ENCODE measurements around the gene LDB2.
A peak's percentile ranks its signal among the peaks of the same experiment; 100 is the strongest.

The LDB2 gene

DNA sequence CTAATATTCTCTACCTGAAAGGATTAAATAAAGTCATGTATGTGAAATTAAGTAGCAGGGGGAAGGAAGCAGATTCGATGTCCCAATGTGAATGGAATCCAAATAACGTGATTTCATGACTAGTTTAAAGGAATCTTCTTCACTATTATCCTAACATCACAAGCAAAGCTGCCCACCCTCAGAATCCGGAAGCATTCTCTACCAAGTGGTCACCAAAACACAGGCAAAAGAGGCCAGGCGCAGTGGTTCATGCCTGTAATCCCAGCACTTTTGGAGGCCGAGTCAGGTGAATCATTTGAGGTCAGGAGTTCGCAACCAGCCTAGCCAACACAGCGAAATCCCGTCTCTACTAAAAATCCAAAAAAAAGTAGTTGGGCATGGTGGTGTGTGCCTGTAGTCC is 212.9 kb downstream of the LDB2 start:
- no peak for DNase-seq (ENCODE audit: low spot score)

GRCh38 chr4:16684935-16685334 is 213.5 kb downstream of the LDB2 start:
- no peak for DNase-seq (ENCODE audit: low spot score)

DNA sequence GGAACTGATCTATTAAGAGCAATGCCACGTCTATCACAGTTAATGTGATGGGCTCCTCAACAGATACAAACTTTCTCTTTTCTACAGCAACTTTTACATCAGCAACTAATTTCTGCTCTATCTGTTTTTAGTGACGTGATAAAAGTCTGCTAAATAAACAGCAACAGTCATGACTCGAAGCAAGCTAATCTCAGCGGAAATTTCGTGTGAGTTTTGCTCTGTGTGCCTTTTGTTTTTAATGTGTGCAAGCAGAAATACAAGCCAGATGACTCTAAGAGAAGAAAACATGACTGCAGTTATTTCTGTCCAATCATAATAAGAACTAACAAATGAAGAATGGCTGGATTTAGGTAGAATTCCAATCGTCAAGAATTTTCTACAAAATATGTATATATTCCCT is 214.3 kb downstream of the LDB2 start:
- DNase-seq (ENCODE audit: low spot score) = no peak

- DNase-seq (ENCODE audit: low spot score) = no peak
These were observed 215.5 kb downstream of the LDB2 start for GRCh38 chr4:16682975-16683374.

- no peak for DNase-seq (ENCODE audit: low spot score)
These were observed 221.2 kb downstream of the LDB2 start for GRCh38 chr4:16677001-16677944.

- DNase-seq (ENCODE audit: low spot score) = no peak
These were observed 222.1 kb downstream of the LDB2 start for GRCh38 chr4:16676230-16676770.

DNA sequence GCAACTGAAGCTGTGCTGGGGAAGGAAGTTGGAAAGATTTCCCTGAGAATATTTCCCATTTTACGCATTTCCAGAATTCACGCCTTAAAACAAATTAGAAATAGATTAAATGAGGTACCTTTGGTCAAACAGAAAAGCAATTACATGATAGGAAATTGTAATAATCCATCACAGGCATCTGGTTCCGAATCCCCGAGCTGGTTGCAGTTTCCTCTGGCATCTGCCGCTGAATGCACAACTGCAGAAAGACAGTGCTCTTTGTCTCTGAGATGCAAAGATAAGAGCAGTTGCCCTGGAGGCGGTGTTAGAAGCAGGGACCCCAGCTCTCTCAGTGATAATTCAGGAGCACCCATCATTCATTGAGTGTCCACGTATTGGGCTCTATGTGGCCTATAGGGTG is 224.4 kb downstream of the LDB2 start:
- DNase-seq (ENCODE audit: low spot score) = no peak

GRCh38 chr4:16672421-16672820 is 226.0 kb downstream of the LDB2 start:
- no peak for DNase-seq (ENCODE audit: low spot score)

DNA sequence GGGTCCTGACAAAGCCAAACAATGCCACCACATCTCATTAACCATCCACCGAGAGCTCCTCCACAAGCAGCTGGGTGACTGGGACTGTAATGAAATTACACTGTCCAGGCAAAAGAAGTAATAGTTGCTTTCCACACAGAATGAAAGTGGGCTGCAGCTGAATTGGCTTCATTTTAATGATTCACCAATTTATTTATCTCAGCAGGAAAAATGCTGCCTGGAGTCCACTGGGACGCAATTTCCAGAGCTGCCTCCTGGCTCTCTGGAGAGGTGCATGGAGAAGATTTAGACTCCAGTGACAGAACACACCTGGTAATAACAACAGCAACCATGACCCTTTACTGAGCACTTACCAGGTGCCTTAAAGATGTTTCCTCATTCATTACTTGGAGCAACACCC is 226.7 kb downstream of the LDB2 start:
- DNase-seq (ENCODE audit: low spot score) = no peak

DNA sequence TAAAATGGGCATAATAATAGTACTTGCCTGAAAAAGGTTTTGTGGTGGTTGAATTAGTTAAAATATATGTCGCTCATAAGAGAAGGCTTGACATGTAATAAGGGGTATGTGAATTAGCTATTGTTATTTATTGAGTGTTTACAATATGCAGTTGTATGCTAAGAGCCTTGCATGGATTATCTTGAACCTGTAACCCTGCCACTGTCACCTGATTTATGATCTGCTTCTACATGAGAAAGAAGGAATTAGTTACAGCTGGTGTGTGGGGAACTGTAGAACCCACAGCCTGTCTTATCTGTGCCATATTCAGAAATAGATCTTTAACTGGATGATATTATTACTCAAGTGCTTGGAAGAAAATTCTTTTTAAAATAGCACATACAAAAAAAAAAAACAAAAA is 227.7 kb downstream of the LDB2 start:
- no peak for DNase-seq (ENCODE audit: low spot score)

DNA sequence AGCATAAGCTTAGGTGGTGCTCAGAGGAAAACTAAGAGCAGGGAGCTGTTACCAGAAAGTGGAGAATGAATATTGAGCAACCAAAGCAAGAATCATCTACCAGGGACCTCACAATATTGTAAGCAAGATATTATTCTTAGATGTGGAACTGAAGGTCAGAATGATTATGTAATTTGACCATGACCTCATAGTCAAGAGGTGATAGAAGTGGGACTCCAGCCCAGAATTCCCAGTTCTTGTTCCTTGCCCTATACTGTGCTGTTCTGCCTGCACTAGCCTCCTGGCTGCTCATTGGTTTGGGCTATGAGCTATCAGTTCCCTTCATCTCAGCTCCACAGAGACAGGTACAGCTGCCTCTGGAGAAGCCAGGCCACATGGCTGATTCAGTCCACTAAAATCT is 229.4 kb downstream of the LDB2 start:
- no peak for DNase-seq (ENCODE audit: low spot score)

DNA sequence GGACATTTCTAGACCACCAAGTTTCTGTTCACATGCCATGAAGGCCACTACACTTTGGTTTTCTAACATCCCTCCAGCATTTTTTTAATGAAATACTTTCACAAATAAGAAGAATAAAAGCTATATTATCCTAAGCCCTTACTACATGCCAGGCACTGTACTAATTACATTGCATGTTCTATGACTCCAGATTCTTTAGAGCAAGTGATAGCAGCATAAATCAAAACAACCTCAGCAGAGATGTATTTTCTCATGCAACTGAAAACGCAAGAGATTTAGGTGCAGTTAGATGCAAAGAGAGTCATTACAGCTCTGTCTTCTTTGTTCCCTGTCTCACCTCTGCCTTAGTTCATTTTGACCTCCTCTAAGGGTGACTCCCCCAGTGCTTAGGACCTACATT is 230.0 kb downstream of the LDB2 start:
- DNase-seq (ENCODE audit: low spot score) = no peak

GRCh38 chr4:16667464-16667863 is 231.0 kb downstream of the LDB2 start:
- DNase-seq (ENCODE audit: low spot score) = peak; percentile 45

GRCh38 chr4:16665942-16666551 is 232.4 kb downstream of the LDB2 start:
- DNase-seq (ENCODE audit: low spot score) = no peak

GRCh38 chr4:16663732-16664131 is 234.7 kb downstream of the LDB2 start:
- DNase-seq (ENCODE audit: low spot score) = no peak

- DNase-seq (ENCODE audit: low spot score) = peak; percentile 19
These were observed 235.1 kb downstream of the LDB2 start for GRCh38 chr4:16663307-16663706.

- DNase-seq (ENCODE audit: low spot score) = peak; percentile 58
These were observed 236.6 kb downstream of the LDB2 start for GRCh38 chr4:16661813-16662212.

GRCh38 chr4:16660656-16661055 is 237.8 kb downstream of the LDB2 start:
- no peak for DNase-seq (ENCODE audit: low spot score)

- DNase-seq (ENCODE audit: low spot score) = no peak
These were observed 238.8 kb downstream of the LDB2 start for GRCh38 chr4:16659694-16660093.

GRCh38 chr4:16659079-16659478 is 239.4 kb downstream of the LDB2 start:
- DNase-seq (ENCODE audit: low spot score) = no peak

DNA sequence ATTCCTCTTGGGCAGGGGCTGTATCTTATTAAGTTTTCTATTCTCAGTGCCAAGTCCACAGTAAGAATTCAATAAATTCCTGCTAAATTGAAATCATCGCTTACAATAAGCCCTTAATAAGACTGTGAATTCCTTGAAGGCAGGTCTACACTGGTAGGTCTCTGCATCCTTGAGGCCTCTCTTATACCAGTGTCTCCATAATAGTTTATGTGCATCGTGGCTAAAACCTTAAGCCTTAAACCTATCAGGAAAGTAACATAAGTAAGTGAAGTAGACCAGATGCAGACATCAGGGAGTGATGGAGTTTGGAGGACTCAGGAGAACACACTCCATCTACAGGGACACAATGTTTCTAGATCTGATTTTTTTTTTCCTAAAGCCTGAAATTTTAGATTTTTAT is 240.3 kb downstream of the LDB2 start:
- no peak for DNase-seq (ENCODE audit: low spot score)

DNA sequence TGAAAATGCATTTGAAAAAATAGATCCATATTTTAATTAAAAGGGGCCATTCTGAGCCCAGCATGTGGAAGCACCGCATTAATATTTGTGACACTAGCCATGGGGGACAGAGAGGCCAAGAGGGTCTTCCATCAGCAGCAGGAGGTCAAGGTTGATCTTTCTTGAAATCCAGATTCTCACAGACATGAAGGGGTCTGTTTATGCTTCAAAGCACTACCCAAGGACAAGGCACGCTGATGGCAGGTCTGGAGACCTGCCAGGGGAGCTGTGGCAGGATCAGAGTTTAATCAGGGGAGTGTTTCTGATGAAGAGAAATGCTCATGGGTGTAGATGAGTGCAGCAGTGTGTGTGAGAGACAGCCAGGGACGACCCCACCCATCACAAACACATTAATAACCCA is 243.3 kb downstream of the LDB2 start:
- no peak for DNase-seq (ENCODE audit: low spot score)

- no peak for DNase-seq (ENCODE audit: low spot score)
These were observed 245.6 kb downstream of the LDB2 start for GRCh38 chr4:16652732-16653305.
